ENCODE measurements around the gene CLTCL1.
"Not testable (repeated sequence)": the region's sequence is repeated elsewhere in the genome, so short reads cannot be mapped to it uniquely, and the experiment has no call there.

The CLTCL1 gene

DNA sequence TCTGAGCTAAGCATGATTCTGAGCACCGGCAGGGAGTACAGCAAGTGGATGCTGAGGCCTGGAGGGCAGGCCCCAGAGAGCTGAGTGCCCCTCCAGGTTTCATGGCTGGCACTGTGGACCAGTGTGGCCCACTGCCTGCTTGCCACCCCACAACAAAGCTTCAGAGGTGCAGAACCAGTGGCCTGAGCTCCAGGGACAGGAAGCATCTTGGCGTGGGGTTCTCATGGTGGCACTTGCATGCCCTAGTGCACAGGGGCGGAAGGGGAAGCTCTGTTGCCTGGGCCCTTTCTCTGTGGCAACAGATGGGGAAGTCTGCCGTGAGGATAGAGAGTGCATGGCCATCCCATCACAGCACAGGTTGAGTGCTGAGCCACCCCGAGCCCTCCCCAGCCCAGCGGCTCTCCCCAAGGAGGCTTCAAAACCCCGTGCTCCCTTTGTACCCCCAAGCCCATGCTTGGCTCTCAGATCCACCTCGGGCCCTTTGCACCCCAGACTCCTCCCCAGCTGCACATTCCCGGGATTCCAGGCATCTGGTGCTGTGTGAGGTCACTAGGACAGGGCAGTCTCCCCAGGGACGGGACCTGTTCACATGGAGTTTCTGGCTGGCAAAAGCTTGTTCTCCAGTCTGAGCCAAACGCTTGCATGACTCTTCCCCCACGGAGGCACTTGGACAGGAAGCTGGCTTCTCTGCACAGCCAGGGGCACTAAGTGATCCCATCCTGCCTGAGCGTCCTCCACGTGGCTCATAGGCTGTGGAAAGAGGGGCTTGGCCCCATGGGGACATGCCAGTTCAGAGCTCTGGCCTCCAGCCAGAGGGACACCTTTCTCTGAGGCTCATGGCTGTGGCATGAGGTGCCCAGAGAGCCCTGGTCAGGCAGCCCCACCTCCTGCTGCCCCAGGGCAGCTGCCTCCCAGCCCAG is 117.2 kb downstream of the CLTCL1 start:
- DNase-seq: no peak

DNA sequence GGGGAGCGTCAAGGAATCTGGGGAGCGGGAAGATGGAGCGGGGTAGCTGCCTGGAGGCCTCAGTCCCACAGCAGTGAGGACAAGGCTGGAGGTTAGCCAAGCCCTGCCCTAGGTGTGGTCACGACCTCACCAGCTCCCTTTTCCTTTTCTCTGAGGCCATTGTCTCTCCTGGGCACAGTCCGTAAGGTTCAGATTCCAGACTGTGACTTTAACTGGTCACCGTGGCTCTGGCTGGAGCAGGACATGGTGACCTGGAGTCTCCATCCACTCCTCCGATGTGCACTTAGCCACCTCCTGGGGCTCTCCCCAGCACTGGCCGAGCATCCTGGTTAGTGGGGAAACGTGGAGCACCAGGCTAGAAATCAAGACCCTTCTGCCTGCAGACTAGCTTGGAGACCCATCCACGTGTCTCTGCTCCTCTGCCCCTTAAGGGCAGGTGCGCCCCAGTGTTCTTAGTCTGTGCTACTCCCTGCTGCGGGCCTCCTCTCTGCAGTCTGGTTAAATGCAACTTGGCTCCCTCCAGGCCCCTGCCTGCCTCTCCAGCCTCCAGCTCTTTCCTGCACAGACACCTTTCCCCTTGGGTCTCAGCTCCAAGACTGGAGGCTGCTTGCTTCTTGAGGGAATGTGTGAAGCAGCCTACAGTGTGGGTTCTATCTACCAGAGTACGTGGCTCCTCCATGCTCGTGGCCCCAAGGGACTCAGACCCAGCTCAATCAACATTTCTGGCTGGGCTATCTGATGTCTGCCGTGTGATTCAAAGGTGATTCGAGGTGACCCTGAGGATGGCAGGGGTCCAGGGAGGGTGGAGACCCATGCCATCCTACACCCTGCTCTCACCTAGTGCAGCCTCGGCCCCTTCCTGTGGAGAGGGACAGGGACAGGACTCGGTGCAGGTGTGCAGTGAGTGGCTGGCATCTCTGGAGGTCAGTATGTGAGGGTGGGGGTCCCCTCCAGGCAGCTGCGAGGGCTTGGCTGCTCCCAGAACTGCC is 118.2 kb downstream of the CLTCL1 start:
- DNase-seq: no peak

DNA sequence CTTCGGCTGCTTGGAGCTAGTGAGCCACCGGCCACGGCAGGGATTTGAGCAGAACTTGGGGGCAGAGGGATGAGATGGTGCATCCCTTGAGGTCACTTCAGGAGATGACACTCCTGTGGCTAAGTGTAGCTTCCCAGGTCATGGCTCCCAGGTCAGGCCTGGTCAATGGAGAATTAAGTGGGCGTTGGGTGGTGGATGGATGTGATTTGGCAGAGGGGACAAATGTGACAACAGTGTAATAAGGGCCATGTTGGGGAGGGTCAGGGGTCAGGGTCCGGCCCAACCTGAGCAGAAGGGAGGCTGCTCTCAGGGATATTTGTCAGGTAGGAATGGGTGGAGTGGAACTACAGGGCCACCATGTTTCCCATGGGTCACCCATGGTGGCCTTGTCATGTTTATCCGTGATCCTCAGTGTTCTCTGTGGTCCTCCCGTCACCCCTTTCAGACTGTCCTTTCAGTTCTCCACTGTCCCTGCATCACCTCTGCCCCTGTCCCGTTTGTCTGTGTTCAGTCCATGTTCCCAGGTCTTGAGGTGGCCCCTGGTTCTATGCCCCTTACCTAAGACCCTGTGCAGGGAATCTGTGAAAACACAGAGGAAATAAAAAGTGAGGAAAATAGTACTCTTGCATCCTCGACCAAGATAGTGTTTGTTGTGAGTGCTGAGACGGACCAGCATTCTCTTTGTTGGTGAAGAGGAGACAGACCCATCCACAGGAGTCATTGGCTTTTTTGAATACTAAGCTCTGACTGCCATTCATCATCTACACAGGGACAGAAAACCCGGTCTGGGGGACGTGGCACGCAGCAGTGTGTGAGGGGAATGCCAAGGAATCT is 119.1 kb downstream of the CLTCL1 start:
- no peak for DNase-seq

DNA sequence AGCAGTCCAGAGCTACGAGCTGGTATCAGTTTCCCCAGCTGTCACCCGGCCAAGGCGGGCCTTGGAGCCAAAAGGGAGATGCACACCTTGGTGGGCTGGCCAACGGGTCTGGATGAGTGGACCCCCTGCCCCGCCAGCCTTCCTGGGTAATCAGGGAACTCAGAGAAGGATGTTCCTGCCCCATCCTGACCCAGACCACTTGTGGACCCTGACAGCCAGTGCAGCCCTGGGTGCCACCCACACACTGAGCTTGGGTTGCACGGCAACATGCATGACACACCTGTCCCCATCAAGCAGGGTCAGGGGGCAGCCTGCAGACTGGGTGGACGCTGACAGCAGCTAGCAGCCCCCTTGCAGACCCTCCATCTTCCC is 121.6 kb downstream of the CLTCL1 start:
- DNase-seq: no peak

DNA sequence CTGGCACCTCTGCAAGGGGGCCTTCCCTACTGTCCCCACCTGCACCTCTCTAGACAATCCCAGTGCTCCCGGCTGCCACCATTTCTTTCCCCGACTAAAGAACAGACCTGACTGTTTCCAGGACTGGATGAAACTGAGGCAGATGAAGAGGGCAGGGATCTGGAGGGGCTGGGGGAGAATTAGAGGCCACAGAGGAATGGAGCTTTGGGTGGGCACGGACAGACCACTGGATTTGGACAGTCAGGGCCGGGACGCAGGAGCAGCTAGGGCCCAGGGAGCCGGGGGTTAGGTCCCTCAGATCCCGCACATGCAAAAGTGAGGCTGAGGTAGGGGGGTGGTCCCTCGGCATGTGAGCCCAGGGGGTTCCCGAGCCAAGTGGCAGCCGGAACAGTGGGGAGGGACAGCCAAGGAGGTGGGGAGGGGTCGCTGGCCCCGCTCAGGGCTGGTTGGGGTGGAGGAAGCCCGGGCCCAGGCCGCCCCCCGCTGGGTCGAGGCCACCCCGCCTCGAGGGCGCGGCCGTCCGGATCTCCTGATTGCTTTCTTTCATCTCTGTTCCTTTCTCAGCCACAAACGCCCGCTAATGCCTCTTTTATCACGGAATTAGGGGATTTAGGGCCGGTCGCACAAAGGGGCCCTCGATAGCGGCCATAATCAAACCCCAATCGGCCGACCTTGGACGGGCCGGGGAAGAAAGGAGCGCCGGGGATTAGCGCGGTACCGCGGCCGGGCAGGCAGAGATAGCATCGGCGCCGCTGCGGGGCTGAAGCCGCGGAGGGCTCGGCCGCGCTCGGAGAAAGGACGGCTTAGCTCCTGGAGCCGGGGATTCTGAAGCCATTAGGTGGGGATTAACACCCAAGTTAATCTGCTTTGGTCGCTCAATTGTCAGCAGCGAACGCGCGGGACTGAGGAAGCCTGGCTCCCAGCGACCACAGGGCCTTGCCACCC is 122.2 kb downstream of the CLTCL1 start:
- no peak for DNase-seq

DNA sequence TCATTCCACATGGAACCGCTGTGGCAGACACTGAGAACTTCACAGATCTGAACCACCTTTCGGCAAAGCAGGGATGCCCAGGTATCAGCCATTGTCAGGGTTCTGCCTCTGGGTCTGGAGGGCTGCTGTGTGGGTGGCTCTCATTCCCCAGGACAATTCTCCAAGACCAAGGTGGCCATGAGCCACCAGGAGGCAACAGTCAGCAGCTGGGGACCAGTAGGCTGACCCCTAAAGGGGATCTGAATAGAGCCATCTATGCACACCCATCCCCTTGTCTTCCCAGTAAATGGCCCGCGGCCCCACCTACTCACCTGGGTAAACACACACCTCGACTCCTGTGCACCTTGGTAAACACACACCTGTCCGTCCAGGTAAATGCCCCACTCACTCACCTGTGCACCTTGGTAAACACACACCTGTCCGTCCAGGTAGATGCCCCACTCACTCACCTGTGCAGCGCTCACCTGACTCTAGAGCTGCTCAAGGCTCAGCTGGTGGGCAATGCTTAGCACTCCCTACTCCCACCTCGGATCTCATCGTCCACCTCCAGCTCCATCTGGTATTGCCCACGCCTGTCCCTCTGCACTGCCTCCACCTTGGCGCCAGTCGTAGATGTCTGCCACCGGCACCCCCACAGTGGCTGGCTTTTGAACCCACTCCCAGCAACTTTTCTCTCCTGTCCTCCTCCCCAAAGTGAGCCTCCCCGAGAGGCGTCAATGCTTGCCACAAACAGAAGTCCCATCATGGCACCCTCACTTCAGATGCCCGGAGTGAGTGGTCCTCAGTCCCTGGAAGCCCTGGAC is 123.2 kb downstream of the CLTCL1 start:
- no peak for DNase-seq

DNA sequence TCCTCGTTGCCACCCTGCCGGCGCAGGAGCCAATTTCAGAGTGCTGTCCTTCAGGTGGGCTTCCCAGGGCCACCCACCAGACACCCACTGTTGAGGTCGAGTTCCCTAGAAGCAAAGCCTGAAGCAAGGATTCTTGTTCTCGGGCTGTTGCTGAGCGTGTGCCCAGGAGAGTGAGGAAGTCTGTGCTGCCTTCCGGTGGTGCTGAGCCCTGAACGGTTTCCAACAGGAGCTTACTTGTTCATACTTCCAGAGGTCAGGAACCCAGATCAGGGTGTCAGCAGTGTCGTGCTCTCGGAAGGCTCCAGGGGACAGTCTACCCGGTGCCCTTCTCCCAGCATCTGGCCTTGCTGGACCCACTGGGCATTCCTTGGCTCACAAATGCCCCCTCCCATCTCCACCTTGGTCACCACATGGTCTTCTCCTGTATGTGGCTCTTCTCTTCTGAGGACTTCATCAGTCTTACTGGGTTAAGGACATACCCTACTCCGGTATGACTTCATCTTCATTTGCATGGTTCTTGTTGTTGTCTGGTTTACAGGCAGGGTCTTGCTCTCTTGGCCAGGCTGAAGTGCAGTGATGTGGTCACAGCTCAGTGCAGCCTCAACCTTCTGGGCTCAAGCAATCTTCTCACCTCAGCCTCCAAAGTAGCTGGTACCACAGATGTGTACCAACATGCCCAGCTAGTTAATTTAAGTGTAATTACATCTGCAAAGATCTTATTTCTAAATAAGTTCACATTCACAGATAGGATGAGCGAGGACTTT is 124.2 kb downstream of the CLTCL1 start:
- DNase-seq: no peak

DNA sequence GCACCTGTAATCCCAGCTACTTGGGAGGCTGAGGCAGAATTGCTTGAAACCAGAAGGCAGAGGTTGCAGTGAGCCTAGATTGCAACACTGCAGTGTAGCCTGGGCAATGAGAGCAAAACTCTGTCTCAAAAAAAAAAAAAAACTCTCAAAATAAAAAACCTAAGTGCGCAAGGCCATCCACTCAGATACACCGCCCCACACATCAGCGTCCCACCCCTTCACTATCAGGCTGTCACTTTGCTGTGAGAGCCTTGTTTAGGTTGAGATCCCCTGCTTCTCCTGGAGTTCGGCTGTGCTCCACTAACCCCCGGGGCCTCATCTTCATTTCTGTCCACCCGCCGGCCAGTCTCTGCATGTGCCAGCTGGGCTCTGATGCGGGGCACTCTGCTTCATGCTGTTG is 125.1 kb downstream of the CLTCL1 start:
- no peak for DNase-seq

DNA sequence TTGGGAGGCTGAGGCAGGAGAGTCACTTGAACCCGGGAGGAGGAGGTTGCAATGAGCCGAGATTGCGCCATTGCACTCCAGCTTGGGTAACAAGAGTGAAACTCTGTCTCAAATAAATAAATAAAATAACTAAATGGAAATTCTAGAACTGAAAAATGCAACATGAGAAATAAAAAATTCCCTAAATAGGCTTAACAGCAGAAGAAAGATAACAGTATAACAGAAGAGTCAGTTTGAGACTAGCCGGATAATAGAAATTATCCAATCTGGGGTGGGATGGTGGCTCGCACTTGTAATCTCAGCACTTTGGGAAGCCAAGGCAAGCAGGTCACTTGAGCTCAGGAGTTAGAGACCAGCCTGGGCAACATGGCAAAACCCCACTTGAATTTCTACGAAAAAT is 127.1 kb downstream of the CLTCL1 start:
- no peak for DNase-seq

DNA sequence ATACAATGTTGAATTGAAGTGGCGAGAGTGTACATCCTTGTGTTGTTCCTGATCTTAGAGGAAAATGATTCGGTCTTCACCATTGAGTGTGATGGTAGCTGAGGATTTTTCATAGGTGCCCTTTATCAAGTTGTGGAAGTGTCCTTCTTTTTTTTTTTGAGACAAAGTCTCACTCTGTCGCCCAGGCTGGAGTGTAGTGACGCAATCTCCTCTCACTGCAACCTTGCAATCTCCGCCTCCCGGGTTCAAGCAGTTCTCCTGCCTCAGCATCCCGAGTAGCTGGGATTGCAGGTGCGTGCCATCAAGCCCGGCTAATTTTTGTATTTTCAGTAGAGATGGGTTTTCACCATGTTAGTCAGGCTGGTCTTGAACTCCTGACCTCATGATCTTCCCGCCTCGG is 132.9 kb downstream of the CLTCL1 start:
- DNase-seq: not testable (repeated sequence)

DNA sequence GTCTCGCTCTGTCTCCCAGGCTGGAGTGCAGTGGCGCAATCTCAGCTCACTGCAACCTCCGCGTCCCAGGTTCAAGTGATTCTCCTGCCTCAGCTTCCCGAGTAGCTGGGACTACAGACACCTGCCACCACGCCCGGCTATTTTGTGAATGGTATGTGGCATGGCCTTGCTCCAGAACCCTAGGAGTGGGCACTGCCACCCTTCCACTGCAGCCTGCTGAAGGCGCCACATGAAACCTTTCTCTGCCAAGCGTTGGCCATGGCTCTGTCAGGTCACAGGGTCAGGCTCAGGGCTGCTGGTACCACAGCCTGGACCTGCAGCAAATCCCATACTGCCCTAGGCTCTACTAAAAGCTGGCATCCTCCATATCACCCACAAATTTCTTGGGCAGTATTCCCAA is 135.4 kb downstream of the CLTCL1 start:
- not testable (repeated sequence) for DNase-seq

DNA sequence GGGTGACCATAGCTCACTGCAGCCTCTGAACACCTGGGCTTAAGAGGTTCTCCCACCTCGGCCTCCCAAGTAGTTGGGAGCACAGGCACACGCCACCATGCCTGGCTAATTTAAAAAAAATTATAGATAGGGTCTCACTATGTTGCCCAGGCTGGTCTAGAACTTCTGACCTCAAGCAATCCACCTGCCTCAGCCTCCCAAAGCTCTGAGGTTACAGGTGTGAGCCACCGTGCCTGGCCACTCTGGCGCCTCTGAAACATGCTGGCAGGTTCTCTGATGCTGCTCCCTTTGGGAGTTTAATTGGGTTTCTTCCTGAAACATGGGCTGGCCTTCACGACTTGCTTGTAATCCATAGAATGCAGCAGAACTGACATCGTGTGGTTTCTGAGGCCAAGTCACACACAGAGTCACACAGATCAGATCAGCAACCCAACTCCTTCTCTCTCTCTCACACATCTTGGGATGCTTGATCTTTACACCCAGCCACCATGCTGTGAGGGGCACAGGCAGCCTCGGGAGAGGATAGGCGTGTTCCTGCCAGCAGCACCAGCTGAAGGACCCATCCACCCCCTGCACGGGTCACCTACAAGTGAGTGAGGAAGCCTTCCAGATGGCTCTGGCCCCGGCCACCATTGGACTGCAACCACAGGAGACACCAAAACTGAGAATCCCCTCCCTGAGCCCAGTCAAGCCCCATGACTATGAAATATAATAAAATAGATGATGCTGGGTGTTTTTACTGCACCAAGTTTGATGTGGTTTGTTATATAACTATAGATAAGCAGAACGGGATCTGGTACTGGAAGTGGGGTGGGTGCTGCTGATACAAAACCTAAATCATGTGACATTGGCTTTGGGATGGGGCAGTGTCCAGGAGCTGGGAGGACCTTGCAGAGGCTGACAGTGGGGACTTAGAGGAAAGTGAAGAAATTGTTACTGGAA is 138.3 kb downstream of the CLTCL1 start:
- no peak for DNase-seq

DNA sequence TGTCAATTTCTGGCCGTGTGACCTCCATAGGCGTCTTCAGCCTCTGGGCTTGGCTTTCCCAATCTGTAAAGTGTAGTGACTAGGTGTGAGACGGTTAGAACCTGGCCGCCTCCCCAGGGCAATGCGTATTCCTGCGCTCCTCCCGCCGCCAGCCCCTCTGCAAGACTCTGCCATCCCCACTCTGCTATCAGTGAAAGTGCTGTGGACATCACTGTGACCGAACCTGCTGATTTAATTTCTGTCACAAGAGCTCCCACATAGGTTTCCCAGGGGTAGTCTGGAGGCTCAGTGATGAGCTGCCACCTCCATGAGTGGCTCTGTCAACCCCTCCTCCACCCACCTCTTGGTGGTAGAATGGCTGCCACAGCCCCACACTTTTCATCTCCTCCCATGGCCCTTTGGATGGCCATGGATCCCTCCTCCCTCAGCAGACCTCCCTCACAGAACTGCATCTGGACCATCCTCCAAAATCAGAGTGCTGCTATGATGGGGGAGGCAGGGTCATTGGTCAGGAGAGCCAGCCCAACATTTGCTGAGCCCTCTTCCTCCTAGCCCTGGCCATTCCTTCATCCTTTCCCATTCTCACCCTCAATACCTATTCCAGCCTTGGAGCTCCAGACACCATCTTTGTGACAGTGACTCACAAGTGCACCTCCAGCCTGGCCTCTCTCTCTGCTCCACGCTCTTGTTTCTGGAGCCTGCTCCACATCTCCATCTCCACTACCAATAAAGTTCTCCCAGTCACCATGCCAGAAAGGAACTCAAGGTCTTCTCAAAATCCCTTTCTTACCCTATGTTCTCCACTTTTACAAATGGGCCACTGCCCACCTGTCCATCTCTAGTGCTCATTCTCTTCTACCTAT is 140.0 kb downstream of the CLTCL1 start:
- no peak for DNase-seq

DNA sequence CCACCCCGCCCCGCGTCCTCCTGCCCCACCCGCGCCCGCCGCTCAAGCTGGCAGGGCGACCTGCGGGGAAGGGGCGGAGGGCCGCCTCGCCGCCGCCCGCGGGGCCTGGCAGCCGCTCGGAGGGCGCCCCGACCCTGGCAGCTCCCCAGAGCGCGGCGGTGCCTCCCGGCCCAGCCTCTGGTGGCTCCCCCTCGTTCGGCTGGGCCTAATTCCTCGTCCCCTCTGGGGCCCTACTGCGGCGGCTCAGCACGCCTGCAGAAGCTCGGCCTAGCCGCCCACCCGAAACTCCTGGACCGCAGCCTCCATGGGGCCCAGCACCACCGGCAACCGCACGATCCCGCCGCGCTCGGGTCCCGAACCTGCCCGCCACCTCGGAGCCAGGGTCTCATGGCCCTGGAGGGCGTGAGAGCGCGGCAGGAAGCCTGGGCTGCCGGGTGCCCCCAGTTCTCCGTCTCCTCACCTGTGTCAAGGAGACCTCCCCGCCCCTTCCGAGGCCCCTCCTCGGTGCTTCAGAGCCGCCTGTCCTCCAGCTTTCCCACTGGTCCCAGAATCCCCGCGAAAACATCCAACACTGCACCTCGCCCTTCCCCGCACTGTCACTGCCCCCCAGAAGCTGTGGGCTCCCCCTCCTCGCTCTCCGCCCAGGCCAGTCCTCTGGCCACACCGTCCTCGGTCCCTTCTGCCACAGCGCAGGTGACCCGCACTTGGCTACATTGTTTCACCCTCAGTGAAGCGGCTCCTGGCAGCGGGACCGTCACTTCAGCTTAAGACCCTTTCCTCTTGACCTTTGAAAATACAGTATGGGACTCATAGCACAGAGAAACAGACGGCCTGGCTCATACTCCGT is 140.8 kb downstream of the CLTCL1 start:
- no peak for DNase-seq

DNA sequence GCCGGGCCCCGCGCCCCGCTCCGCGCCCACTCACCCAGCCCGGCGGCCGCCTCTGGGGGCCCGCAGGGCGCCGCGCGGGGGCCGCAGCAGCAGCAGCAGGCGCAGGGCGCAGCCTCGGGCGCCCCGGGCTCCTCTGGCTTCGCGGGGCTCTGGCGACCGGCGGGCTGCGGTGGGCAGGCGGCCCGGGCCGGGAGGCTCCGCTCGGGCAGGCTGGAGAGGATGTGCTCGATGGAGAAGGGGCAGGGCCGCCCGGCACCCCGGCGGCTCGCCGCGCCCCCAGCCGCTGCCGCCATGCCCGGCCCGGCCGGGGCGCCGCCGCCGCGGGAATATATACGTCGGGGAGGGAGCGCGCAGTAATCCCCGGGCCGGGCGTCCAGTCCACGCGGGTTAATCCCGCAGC is 141.5 kb downstream of the CLTCL1 start, which contains the start of gene GSC2:
TSS of gene GSC2 (minus strand) at position 302 of the 400 bp plus-strand sequence. CDS start at position 293, 9 bp downstream.
- DNase-seq: no peak

DNA sequence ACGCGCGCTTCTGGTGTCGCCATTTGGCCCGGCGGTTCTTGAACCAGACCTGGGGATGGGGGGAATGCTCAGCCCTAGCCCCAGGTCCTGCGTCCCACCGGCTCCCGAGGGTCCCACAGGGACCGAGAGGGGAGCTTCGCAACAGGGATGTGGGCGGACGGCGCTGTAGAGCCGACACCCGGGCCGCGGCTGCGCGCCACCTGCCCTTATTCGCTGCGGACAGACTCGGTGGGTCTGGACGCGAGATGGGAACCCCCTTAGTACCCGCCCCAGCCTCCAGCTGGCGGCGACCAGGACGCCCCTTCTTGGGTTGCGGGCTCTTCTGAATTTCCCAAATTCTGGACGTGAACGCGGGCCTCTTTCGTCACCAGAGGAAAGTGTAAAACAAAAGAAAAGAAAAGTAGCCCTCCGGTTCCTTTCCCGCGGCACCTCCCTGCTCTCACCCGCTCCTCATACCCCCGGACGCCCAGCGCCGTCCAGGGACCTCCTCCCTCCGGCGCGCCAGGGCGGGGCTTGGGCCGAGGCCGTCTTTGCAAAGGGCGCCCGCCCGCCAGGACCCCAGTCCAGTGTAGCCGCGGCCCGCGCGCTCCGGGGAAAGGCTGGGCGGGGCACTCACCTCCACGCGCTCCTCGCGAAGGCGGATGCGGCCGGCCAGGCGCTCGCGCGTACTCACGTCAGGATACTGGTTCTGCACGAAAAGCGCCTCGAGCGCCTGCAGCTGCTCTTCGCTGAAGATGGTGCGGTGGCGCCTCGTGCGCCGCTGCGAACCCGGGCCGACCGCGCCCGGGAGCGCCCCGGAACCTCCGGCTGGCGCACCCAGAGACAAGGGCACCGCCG is 142.3 kb downstream of the CLTCL1 start:
- no peak for DNase-seq
